K562 treated with DMSO at 1 percent for 4 hours (cell line): ENCODE data around the gene CPEB4. TPM values are rescaled to one million over a fixed set of nuclear protein-coding genes. Genes with fewer than 3 reads are reported as not detected.

Experiments used
- total RNA-seq: library from RNA; unstranded; fragments of 300-600 nt; gene quantifications from 2 replicates; pipeline ENCODE4 v1.2.3, GENCODE V29; 2022; ENCODE audit not compliant: insufficient read depth

Gene CPEB4
- total RNA-seq = 17.9 and 25.0 TPM in 2 replicates

DNA sequence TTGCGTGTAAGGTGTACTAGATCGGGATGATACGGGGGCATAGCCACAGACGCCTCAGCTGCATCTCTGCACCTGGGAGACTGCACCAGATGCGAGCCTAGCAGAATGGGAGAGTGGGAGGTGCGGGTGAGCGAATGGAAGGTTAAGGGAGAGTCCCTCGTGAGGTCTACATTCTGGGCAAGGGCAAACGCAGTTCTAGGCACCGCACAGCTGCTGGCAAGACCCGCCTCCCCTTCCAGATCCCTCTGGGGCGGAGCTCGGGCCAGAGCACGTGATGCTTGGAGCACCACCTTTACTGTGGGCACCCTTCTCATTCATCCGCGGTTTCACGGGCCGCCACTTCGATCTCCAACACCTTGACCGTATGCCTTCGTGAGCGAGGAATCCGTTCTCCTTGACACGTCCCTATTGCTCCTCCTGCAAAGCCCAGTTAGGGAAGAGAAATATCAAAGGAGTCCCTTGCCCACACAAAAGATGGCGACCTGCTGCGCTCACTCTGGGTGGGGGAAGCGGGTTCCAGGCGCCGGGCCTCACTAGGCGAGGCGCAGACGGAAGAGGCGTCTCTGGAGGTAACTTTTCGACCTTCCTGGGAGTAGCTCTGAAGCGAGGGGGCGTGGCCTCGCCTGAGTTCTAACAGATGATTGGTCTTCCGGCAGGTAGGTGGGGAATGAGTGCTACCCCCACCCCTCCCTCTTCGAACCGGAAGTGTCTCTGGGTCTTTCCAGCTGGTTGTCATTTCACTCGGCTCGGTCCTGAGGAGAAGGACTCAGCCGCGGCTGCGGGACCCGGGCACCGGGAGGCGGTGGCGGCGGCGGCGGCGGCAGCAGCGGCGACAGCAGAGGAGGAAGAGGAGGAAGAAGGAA lies at the start of gene CPEB4:
Gene CPEB4, plus strand, starts transcription at position 740 of the 863 bp plus-strand sequence. CDS start 1,385 bp downstream, outside the sequence.

GRCh38 chr5:173988554-173989431 lies 100.6 kb downstream of the CPEB4 start, which contains the start of gene C5orf47:
Gene C5orf47 (plus strand): TSS chr5:173989170. CDS start chr5:173989264, 94 bp downstream.

Other genes starting within 250 kb of the CPEB4 start
- gene C5orf47, start 100.8 kb downstream of the CPEB4 start, total RNA-seq = not detected in 2 replicates
- gene NSG2, start 157.4 kb downstream of the CPEB4 start, total RNA-seq = not detected in 2 replicates